WERI-Rb-1 (cell line): ENCODE measurements around the gene HSDL1.
"Not testable (repeated sequence)": the region's sequence is repeated elsewhere in the genome, so short reads cannot be mapped to it uniquely, and the experiment has no call there.

Experiments
- DNase-seq: peaks from one replicate; pipeline ENCODE4 v3.0.0-alpha.2; 2020
- H3K27ac ChIP-seq: fragments of 250-450 bp; sonication (Bioruptor Pico); 2 replicates; pipeline ENCODE4 v1.5.1; 2020; ENCODE audit warnings: mild to moderate bottlenecking, moderate library complexity
- H3K27me3 ChIP-seq: fragments of 250-450 bp; sonication (Bioruptor Pico); 2 replicates; pipeline ENCODE4 v1.5.1; 2021; ENCODE audit warnings: mild to moderate bottlenecking, low read depth, moderate library complexity; ENCODE audit not compliant: insufficient read depth, severe bottlenecking
- H3K36me3 ChIP-seq: fragments of 250-450 bp; sonication (Bioruptor Pico); 2 replicates; pipeline ENCODE4 v1.5.1; 2020; ENCODE audit warnings: mild to moderate bottlenecking, moderate library complexity
- H3K4me3 ChIP-seq: 2 replicates; pipeline ENCODE4 v1.5.1; 2011; ENCODE audit warnings: low read depth, mild to moderate bottlenecking, control low read depth, low read length
- H3K9me3 ChIP-seq: fragments of 250-450 bp; sonication (Bioruptor Pico); 2 replicates; pipeline ENCODE4 v1.5.1; 2021; ENCODE audit warnings: mild to moderate bottlenecking, moderate library complexity; ENCODE audit not compliant: severe bottlenecking
- TF ChIP-seq, protein P1 (sequence below): IDR thresholded peaks from 2 replicates; pipeline ENCODE4 v1.5.1; 2011; ENCODE audit warnings: low read depth, mild to moderate bottlenecking, control low read depth, inconsistent platforms, low read length

HSDL1 gene

DNA sequence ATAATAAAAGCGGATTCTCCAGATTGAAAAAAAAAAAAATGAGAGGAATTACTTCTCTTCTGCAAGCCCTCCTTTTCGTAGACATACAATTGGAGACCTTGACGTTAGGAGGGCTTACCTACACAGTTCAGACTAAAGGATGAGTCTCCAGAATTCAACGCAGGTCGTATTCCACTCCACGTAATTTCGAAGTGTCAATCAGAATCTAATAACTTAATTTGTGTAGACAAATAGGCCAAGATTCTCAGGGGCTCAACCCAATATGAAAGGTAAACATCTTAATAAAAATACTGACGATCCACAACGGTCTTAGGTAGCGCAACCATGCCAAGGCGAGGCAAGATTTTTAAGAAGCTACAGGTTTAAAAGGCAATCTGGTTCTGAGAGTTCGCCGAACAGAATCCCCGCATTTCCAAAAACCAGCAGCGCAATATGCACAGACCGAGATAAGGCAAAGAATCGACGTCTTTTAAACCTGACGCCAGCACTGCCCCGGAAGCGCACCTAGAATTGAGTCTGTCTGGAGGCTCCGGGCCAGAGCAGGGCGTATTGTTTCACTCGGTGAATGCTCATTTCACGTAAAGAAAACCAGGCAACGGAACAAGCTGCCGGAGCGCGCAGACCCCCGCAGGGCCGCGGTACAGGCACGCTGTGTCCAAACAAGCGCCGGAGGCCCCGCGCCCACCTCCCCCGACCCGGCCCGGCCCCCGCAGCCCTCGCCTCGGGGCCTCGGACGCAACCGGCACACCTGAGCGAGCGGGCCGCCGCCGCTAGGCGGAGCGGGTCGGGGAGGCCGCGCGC lies 28.9 kb downstream of the HSDL1 start:
- DNase-seq: no peak

DNA sequence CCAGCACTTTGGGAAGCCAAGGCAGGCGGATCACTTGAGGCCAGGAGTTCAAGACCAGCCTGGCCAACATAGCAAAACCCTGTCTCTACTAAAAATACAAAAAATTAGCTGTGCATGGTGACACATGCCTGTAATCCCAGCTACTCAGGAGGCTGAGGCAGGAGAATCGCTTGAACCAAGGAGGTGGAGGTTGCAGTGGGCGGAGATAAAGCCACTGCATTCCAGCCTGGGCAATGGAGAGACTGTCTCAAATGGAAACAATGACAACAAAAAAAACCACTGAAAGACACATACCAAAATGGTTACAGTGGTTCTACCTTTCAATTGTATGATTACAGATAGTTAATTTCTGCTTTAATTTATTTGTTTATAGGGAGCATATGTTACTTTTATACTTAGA lies 33.0 kb downstream of the HSDL1 start:
- H3K27me3 ChIP-seq, H3K36me3 ChIP-seq, H3K4me3 ChIP-seq, H3K9me3 ChIP-seq, H3K27ac ChIP-seq, DNase-seq: not testable (repeated sequence)

More for the DNA sequence above, 28.9 kb downstream of the HSDL1 start:
- H3K27ac ChIP-seq: peak overlapping the region; percentile 83
- no peaks in the 10 kb centered on the region for H3K9me3 ChIP-seq
- H3K27me3 ChIP-seq: no peaks in the 10 kb centered on the region
- no peaks in the 10 kb centered on the region for H3K36me3 ChIP-seq
- H3K4me3 ChIP-seq: peak overlapping the region; percentile 80
- TF ChIP-seq, protein P1, sequence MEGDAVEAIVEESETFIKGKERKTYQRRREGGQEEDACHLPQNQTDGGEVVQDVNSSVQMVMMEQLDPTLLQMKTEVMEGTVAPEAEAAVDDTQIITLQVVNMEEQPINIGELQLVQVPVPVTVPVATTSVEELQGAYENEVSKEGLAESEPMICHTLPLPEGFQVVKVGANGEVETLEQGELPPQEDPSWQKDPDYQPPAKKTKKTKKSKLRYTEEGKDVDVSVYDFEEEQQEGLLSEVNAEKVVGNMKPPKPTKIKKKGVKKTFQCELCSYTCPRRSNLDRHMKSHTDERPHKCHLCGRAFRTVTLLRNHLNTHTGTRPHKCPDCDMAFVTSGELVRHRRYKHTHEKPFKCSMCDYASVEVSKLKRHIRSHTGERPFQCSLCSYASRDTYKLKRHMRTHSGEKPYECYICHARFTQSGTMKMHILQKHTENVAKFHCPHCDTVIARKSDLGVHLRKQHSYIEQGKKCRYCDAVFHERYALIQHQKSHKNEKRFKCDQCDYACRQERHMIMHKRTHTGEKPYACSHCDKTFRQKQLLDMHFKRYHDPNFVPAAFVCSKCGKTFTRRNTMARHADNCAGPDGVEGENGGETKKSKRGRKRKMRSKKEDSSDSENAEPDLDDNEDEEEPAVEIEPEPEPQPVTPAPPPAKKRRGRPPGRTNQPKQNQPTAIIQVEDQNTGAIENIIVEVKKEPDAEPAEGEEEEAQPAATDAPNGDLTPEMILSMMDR: 0 out of 2 replicates have a peak, but pooled peaks have one; percentile 5

DNA sequence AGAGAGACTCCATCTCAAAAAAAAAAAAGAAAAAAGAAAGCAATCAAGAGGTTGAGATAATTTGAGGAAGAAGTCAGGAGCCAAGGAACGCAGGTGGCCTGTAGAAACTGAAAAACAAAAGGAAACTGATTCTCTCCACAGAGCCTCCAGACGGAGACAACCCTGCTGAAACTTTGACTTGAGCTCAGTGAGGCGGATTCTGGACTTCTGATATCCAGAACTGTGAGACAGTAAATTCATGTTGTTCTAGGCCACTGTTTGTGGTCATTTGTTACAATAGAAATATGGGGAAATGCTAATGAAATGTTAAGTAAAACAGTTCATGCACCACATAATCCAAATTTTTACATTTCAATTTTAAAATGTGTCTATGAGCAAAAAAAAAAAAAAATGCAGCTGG lies 33.5 kb downstream of the HSDL1 start:
- TF ChIP-seq, protein P1: no peak
- Histone ChIP-seq H3K27me3 (no peaks in the 10 kb centered on the region), H3K27ac (no peak overlapping the region), H3K4me3 (no peak overlapping the region), H3K36me3 (no peaks in the 10 kb centered on the region), H3K9me3 (no peaks in the 10 kb centered on the region)
- DNase-seq: no peak

DNA sequence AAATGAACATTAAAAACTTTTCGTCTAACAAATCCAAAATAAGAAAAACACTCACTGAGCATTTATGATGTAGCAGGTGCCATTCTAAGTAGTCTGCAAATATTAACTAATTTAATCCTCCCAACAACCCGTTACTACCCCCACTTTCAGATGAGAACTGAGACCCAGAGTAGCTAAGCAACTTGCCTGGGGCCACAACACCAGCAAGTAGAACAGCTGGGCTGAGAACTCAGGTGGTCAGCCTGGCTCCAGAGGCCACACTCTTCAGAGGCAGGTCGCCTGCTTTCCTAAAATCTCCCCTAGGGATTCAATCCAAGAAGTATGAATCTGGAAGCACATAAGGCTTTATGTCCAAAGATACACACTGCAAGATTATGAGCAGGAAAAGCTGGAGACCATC lies 34.5 kb downstream of the HSDL1 start:
- TF ChIP-seq, protein P1: no peak
- no peaks in the 10 kb centered on the region for H3K27me3 ChIP-seq
- DNase-seq: no peak
- no peaks in the 10 kb centered on the region for H3K36me3 ChIP-seq
- H3K27ac ChIP-seq: no peak overlapping the region
- no peak overlapping the region for H3K4me3 ChIP-seq
- no peaks in the 10 kb centered on the region for H3K9me3 ChIP-seq

DNA sequence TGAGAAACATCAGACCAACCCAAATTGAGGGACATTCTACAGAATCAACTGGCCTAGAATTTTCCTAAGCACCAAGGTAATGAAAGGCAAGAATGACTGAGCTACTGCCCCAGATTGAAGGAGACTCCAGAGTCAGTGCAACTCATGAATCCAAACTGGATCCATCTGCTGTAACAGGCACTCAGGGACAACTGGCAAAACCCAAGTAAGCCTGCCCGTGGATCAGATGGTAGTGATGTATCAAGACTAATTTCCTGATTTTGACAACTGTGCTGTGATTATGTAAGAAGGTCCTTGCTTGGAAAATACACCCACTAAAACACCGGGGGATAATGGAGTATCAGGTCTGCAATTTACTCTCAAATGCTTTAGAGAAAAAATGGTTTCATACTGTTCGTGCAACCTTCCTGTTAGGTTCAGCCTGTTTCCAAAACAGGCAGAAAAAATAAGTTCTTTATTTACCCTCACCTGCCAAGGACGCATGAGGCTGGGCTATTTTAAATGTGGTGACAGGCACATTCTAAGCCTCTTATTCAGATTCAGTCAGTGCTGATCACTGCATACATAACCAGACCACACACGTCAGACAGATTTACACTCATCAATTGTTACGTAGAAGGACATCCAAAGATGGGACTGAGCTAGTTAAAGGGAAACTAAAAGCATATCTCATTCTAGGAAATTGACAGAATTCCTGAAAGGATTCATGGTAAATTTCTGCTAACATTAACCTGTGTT lies 35.2 kb downstream of the HSDL1 start:
- no peak overlapping the region for H3K4me3 ChIP-seq

DNA sequence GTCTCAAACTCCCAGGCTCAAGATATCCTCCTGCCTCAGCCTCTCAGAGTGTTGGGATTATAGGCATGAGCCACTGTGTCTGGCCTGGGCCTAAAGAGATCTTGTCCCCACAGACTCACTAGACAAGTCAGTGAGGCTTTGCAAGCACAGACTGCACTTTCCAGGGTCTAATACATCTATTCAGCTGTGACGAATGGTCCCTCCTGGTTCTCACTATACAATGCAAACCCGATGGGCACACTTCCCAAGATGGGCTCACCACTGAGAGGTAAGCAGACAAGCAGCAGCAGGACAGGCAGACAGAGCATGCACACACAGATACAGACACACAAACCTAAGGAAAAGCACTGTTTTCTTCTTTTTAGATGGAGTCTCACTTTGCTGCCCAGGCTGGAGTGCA lies 37.1 kb downstream of the HSDL1 start:
- no peaks in the 10 kb centered on the region for H3K9me3 ChIP-seq
- H3K27ac ChIP-seq: no peak overlapping the region
- H3K36me3 ChIP-seq: no peaks in the 10 kb centered on the region
- DNase-seq: no peak
- no peaks in the 10 kb centered on the region for H3K27me3 ChIP-seq
- TF ChIP-seq, protein P1: no peak
- H3K4me3 ChIP-seq: no peak overlapping the region

More for the DNA sequence above, 35.2 kb downstream of the HSDL1 start:
- no peaks in the 10 kb centered on the region for H3K9me3 ChIP-seq
- no peak overlapping the region for H3K27ac ChIP-seq
- DNase-seq: no peak
- TF ChIP-seq, protein P1: no peak
- no peaks in the 10 kb centered on the region for H3K36me3 ChIP-seq
- no peaks in the 10 kb centered on the region for H3K27me3 ChIP-seq
